Measurements from ENCODE around the gene MCL1. TPM values are rescaled to one million over a fixed set of nuclear protein-coding genes. Genes with fewer than 3 reads are reported as not detected.
A peak's percentile ranks its signal among the peaks of the same experiment; 100 is the strongest.

MCL1 gene
- polyA plus RNA-seq, 2 of the 4 experiments (the other 2 are of a cell fraction) = 80.0 to 202 TPM

- 45% methylated on average over 3 of the region's 3 CpGs for WGBS (ENCODE audit: missing lambda C conversion rate)
- H3K4me3 ChIP-seq = no peak overlapping the region
- POLR2A ChIA-PET = interaction anchor here (0.7 to 3.8 kb wide), 6 partner anchors 16 to 50 kb away, joined by 3 to 38 read pairs (median 6); partner anchors contain the start of genes ENSA and MCL1
- TF ChIP-seq NFE2L2 (conservative IDR thresholded peaks at IDR 0.05; ENCODE audit: low read length) = no peak
- TF ChIP-seq HOXB5 (CRISPR knock-in tag; IDR thresholded peaks at IDR 0.05) = 0 out of 2 replicates have a peak, but pooled peaks have one; percentile 9
- no peak for TF ChIP-seq CBX2 (IDR thresholded peaks at IDR 0.05; ENCODE audit: borderline replicate concordance, low read depth)
- no peak for TF ChIP-seq ZFP36 (IDR thresholded peaks at IDR 0.05; ENCODE audit: borderline replicate concordance, partially characterized antibody)
- no peak for TF ChIP-seq KDM1A (IDR thresholded peaks at IDR 0.05; ENCODE audit: low read depth)
- CTCF ChIA-PET = interaction anchor here (0.7 to 9.7 kb wide), 7 partner anchors 9 to 201 kb away, joined by 3 to 53 read pairs (median 5); no protein-coding TSS in a partner anchor
- no peak for DNase-seq (ENCODE audit: low read depth in 1 of 2, low spot score in 1 of 2)
- H3K4me1 ChIP-seq = peaks cover 60% of the 10 kb centered on the region
- H3K27ac ChIP-seq = peak overlapping the region; percentile 89 to 95
- H3K4me2 ChIP-seq = peak overlapping the region; percentile 72
- no peak for FAIRE-seq
- no peak for ATAC-seq
- H3K9me3 ChIP-seq = peaks cover 2% of the 10 kb centered on the region; the same call in 1 of the 3 replicates
Measured at GRCh38 chr1:150612014-150612345, 32.6 kb upstream of the MCL1 start.

DNA sequence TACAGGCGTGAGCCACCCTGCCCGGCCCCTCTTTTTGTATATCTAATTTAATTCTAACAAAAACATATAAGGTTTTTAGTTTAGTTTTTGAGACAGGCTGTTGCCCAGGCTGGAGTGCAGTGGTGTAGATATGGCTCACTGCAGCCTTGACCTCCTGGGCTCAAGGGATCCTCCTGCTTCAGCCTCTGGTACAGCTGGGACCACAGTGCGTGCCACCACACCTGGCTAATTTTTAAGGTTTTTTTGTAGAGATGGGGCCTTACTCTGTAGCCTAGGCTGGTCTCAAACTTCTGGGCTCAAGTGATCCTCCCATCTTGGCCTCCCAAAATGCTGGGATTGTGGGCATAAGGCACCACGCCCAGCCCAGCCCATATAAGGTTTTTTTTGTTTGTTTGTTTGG is 31.2 kb upstream of the MCL1 start:
- peak overlapping the region; percentile 72 for H3K4me2 ChIP-seq
- FAIRE-seq = no peak

DNA sequence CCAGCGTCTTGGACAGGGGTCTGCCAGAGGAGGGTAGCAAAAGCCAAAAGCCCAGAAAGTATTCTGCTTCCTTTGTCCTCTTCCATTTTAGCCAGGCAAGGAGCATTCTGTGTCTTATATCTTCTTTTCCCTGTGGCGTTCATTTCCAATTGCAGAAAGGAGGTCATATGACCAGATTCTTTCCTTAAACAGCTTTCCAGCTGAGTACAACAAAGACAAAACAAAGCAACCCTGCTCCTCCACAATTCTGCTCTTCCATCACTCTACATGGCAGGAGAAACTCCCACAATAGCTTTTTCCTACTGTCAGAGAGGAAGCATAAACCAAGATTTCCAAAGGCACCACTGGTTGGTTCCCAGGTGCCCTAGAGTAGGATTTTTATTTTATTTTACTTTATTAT is 30.3 kb upstream of the MCL1 start:
- 90% methylated on average over 2 of the region's 2 CpGs for WGBS (ENCODE audit: missing lambda C conversion rate)
- H3K4me1 ChIP-seq = peaks cover 61% of the 10 kb centered on the region
- ATAC-seq = no peak
- DNase-seq (ENCODE audit: low read depth in 1 of 2, low spot score in 1 of 2) = no peak
- H3K9me3 ChIP-seq = peaks cover 2% of the 10 kb centered on the region; the same call in 1 of the 3 replicates
- H3K27ac ChIP-seq = peak overlapping the region; percentile 89 to 95
- TF ChIP-seq, protein P1, sequence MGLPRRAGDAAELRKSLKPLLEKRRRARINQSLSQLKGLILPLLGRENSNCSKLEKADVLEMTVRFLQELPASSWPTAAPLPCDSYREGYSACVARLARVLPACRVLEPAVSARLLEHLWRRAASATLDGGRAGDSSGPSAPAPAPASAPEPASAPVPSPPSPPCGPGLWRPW (IDR thresholded peaks at IDR 0.05) = no peak
- TF ChIP-seq SMC3 (IDR thresholded peaks at IDR 0.05) (no peak), HMGXB4 (CRISPR knock-in tag; IDR thresholded peaks at IDR 0.05; ENCODE audit: borderline replicate concordance) (no peak), ESRRA (IDR thresholded peaks at IDR 0.05; ENCODE audit: borderline replicate concordance, low read length) (no peak), MYC (IDR thresholded peaks at IDR 0.05; ENCODE audit: borderline replicate concordance, low read length) (no peak), KDM5A (IDR thresholded peaks at IDR 0.05) (no peak), JUN (IDR thresholded peaks at IDR 0.05) (no peak)
- no peak overlapping the region for H3K4me3 ChIP-seq
- no peak overlapping the region for H3K4me2 ChIP-seq
- ChIA-PET CTCF (interaction anchor here (0.6 to 9.7 kb wide), 6 partner anchors 11 to 723 kb away, joined by 3 to 53 read pairs (median 4); partner anchors contain the start of gene ENSA), POLR2A (interaction anchor here (1.0 to 2.2 kb wide), 2 partner anchors 30 to 48 kb away, joined by 4 to 7 read pairs; partner anchors contain the start of gene MCL1)
- FAIRE-seq = no peak

More for the DNA sequence above, 31.2 kb upstream of the MCL1 start:
- Histone ChIP-seq H3K4me1 (peaks cover 62% of the 10 kb centered on the region), H3K9me3 (peaks cover 2% of the 10 kb centered on the region; the same call in 1 of the 3 replicates), H3K27ac (peak overlapping the region; percentile 89 to 95), H3K4me3 (no peak overlapping the region)
- ATAC-seq (no peak), DNase-seq (ENCODE audit: low read depth in 1 of 2, low spot score in 1 of 2) (no peak)
- POLR2A ChIA-PET = interaction anchor here (2.2 to 2.3 kb wide), 2 partner anchors 19 to 48 kb away, joined by 7 read pairs; partner anchors contain the start of gene ENSA
- WGBS (ENCODE audit: missing lambda C conversion rate) = 86% methylated on average over 4 of the region's 4 CpGs
- no peak for TF ChIP-seq BHLHE40 (IDR thresholded peaks at IDR 0.05; ENCODE audit: low read depth, low read length)
- TF ChIP-seq POLR2AphosphoS2 (conservative IDR thresholded peaks at IDR 0.05; ENCODE audit: low read length) = no peak
- TF ChIP-seq JUN (IDR thresholded peaks at IDR 0.05) = no peak
- TF ChIP-seq MAFK (IDR thresholded peaks at IDR 0.05; ENCODE audit: partially characterized antibody) = no peak
- TF ChIP-seq HMGXB4 (CRISPR knock-in tag; IDR thresholded peaks at IDR 0.05; ENCODE audit: borderline replicate concordance) = no peak
- TF ChIP-seq NPAS2 (CRISPR knock-in tag; IDR thresholded peaks at IDR 0.05; ENCODE audit: borderline replicate concordance) = no peak
- TF ChIP-seq CBX2 (IDR thresholded peaks at IDR 0.05; ENCODE audit: borderline replicate concordance, low read depth) = no peak
- CTCF ChIA-PET = interaction anchor here (1.2 to 9.7 kb wide), 3 partner anchors 11 to 50 kb away, joined by 4 to 53 read pairs (median 48); partner anchors contain the start of gene ENSA

Data from A549 (cell line).